ENCODE measurements around the gene PNPLA7. TPM values are rescaled to one million over a fixed set of nuclear protein-coding genes. Genes with fewer than 3 reads are reported as not detected.

The PNPLA7 gene
- total RNA-seq, 1 donor from 2014 or later, result 0.06 TPM

GRCh38 chr9:137446851-137447471 lies 103.2 kb downstream of the PNPLA7 start:
- no peak for TF ChIP-seq CTCF (conservative IDR thresholded peaks at IDR 0.05; ENCODE audit: low read depth, low read length)
- no peak for DNase-seq (ENCODE audit: low read depth)
- H3K4me3 ChIP-seq (ENCODE audit: low read depth, low read length), result no peak overlapping the region

- DNase-seq (ENCODE audit: low read depth), result no peak
- H3K4me3 ChIP-seq (ENCODE audit: low read depth, low read length), result no peak overlapping the region
- TF ChIP-seq CTCF (conservative IDR thresholded peaks at IDR 0.05; ENCODE audit: low read depth, low read length), result no peak
Measured at GRCh38 chr9:137445930-137446431, 104.2 kb downstream of the PNPLA7 start.

GRCh38 chr9:137445275-137445807 lies 104.9 kb downstream of the PNPLA7 start:
- no peak overlapping the region for H3K4me3 ChIP-seq (ENCODE audit: low read depth, low read length)
- TF ChIP-seq CTCF (conservative IDR thresholded peaks at IDR 0.05; ENCODE audit: low read depth, low read length), result peak; percentile 83

GRCh38 chr9:137444106-137444790 lies 106.0 kb downstream of the PNPLA7 start:
- no peak overlapping the region for H3K4me3 ChIP-seq (ENCODE audit: low read depth, low read length)
- TF ChIP-seq CTCF (conservative IDR thresholded peaks at IDR 0.05; ENCODE audit: low read depth, low read length), result no peak
- DNase-seq (ENCODE audit: low read depth), result no peak

More at GRCh38 chr9:137445275-137445807, 104.9 kb downstream of the PNPLA7 start:
- peak; percentile 20 for DNase-seq (ENCODE audit: low read depth)

- no peak overlapping the region for H3K4me3 ChIP-seq (ENCODE audit: low read depth, low read length)
- DNase-seq (ENCODE audit: low read depth), result no peak
- TF ChIP-seq CTCF (conservative IDR thresholded peaks at IDR 0.05; ENCODE audit: low read depth, low read length), result no peak
Measured at GRCh38 chr9:137441935-137442321, 108.3 kb downstream of the PNPLA7 start.

- no peak for TF ChIP-seq CTCF (conservative IDR thresholded peaks at IDR 0.05; ENCODE audit: low read depth, low read length)
- peak within 1 kb of the TSS; percentile 30 for H3K4me3 ChIP-seq (ENCODE audit: low read depth, low read length)
- no peak for DNase-seq (ENCODE audit: low read depth)
Measured at GRCh38 chr9:137441289-137441934, 108.8 kb downstream of the PNPLA7 start, which contains the start of gene ENTPD8. ENTPD8 (minus strand) TSS chr9:137441357; CDS start chr9:137438285, 3,072 bp downstream.

Measured in epithelial cell of proximal tubule (primary cell).